ENCODE results near the gene PTTG1IP.

PTTG1IP gene

DNA sequence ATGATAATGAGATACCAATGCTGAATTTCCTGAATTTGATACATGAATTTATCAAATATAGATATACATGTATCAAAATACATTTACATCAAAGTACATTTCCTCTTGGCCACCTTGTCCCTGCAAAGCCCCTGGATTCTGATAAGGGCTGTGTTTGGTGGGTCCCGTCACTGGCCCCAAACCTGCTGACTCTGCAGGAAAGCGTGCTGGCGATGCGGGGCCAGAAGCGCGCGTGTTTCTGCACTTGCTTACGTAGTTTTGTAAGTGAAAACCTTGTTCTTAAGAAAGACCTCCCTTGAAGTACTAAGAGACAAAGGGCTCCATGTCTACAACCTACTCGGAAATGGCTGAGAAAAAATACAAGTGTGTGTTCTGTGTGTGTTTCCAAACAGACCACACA is 36.2 kb upstream of the PTTG1IP start:
- no peak for DNase-seq (ENCODE audit: low read depth, low spot score)

DNA sequence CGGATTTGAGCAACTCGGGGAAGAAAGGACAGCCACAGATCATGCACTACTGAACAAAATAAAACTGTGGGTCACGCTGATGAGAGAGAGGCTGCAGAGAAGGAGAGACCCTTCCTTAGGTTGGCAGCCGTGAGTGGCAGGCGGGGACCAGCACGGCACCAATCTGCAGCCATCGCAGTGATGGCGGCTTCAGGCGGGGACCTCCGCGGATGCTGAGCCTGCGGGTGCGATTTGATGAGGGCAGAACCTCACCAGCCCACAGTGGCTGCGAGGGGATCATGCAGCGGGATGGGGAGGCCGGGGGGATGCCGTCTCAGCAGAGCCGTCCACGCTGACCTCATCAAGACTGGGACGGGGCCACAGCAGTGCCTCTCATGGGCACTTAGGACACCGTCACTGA is 35.4 kb upstream of the PTTG1IP start:
- no peak for DNase-seq (ENCODE audit: low read depth, low spot score)

GRCh38 chr21:44907966-44908895 is 34.7 kb upstream of the PTTG1IP start:
- DNase-seq (ENCODE audit: low read depth, low spot score), result no peak

GRCh38 chr21:44907225-44907965 is 33.9 kb upstream of the PTTG1IP start:
- no peak for DNase-seq (ENCODE audit: low read depth, low spot score)

GRCh38 chr21:44905728-44906090 is 32.2 kb upstream of the PTTG1IP start:
- DNase-seq (ENCODE audit: low read depth, low spot score), result no peak

- no peak for DNase-seq (ENCODE audit: low read depth, low spot score)
Observed at GRCh38 chr21:44905016-44905727, 31.7 kb upstream of the PTTG1IP start.

DNA sequence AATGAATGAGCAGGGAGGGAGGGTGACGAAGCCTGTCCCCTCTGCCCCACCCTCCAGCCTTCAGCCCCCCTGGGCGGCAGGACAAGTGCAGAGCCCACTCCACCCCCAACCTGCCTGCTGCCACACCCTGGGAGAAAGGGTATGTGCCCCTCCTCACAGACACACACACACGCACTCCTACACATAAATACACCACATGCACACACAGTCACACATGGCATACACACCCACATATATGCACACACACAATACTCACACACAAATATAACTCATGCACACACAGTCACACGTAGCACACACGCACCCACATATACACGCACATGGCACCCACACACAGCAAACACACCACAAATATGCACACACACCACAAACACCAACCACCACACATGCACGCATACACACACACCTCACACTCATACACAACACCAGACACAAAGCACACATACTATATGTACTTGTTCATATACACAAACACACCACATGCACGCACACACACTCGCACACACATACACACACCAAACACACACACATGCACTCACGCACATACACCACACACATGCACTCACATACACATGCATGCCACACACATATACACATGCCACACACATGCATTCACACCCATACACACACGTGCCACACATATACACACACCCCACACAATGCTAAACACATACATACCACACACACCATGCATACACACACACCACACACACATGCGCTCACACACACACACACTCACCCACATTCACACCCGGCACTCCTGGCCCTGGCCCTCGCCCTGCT is 30.8 kb upstream of the PTTG1IP start:
- no peak for DNase-seq (ENCODE audit: low read depth, low spot score)

DNA sequence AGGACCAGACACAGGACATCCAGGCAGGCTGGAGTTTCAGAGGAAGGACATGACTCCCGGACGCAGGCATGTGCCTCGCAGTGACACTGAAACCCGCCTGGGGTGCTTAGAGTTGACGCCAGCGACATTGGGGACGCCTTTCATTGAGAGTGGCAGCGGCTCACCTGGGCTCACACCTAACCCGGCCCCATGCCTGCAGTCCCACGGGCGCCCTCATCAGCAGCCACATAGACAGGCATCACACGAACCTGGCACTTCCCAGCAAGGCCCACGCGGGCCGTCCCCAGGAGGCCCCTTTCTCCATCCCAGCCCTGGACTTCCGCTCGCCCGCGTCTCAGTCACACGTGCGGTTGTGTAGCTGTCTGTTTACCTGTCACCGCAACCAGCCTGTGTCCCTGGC is 30.2 kb upstream of the PTTG1IP start:
- no peak for DNase-seq (ENCODE audit: low read depth, low spot score)

DNA sequence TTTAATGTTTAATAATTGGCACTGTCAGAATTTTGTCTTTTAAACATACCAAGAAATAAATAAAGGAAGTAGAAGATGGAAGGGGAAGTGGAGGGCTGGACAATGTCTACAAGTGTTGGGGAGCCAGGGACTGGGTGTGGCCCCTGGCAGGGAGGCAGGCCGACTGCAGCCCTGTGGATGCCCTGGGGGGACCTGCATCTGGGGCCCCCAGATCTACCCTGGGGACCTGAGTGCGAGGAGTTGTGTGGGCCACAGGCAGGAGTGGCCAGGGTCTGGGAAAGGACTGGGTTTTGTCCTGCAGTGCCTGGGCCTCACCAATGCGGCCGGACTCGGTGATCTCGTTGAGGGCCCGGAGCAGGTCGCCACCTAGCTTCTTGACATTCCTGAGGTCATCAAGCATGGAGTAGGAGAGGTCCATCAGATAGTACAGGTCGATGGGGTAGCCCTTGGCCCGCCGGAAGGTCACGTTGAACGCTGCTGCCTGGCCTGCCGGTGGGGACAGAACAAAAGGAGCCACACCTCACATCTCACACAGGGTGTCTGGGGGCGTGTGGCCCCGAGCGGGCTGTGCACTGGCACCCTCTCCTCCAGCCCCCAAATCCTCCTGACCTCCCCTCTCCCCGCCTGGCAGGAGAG is 29.7 kb upstream of the PTTG1IP start:
- DNase-seq (ENCODE audit: low read depth, low spot score), result no peak

DNA sequence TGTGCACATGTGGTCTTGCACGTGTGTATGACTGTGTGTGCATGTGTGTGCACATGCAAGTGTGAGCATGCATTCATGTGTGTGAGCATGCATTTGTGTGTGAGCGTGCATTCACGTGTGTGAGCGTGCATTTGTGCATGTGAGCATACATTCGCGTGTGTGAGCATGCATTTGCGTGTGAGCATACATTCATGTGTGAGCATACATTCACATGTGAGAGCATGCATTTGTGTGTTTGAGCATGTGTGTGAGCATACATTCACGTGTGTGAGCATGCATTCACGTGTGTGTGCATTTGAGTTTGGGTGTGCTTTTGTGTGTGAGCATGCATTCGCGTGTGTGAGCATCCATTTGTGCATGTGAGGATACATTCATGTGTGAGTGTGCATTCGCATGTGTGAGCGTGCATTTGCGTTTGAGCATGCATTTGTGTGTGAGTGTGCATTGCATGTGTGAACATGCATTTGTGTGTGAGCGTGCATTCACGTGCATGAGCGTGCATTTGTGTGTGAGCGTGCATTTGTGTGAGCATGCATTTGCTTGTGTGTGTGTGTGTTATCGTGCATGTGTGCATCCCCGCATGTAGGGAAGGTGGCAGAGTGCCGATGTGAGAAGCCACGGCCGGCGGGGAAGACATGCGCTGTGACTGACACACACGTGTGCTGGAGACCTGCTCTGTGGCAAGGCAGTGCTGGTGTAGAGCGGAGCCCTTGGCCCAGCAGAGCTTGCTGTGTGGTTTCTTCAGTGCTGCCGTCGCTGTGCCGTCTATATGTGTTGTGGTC is 29.0 kb upstream of the PTTG1IP start:
- DNase-seq (ENCODE audit: low read depth, low spot score), result no peak

DNA sequence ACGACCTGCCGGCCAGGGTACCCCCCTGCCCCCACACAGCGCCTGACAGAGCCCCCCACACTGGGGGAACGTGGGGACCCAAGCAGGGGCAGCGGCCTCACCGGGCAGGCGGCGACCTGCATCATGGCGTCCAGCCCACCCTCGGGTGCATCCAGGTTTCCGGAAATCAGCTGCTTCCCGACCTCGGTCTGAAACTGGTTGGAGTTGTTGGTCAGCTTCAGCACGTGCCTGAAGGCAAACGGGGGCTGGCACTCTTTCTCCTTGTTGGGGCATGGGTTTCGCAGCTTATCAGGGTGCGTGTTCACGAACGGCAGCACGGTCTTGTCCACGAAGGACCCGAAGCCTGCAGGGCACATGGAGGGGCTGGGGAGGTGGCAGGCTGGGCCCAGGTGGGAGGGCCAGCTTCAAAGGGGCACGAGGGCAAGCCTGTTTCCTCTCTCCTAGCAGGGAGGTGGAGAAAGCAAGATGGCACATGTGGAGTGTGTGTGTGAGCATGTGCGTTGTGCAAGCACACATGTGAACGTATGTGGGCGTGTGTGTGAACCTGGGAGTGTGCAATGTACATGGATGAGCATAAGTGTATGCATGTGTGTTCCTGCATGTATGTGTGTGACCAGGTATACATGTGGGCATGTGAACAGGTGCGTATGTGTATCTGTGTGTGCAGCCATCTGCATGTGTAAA is 28.0 kb upstream of the PTTG1IP start:
- DNase-seq (ENCODE audit: low read depth, low spot score), result no peak

DNA sequence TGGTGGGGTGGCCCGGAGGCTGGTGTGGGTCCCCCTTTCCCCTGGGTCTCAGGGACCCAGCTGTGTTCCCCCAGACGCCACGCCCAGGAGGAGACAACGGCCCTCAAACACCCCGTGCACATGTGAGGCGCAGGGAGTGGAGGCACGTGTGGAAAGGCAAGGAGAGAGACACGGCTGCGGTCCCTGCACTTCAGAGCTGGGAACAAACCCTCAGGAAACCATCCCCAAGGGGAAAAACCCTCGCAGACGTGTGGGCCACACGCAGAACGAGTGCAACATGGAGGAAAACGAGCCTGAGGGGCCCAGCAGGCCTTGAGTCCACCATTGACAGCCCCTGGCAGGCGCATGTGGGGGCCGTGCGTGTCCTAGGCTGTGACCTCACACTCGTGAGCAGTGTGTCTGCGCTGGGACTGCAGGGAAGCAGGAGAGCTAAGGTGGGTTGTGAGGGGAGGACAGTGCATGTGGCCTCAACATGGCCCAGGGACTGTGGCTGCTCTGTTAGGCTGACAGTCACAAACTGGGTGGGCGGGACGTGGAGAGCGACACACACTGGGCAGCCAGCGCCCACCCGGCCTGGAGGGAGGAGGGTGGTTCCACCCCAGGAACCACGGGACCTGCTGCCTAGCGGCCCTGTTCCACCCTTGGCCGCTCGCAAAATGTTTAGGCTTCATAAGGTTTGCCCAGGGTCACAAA is 27.2 kb upstream of the PTTG1IP start:
- no peak for DNase-seq (ENCODE audit: low read depth, low spot score)

- DNase-seq (ENCODE audit: low read depth, low spot score), result no peak
Observed at GRCh38 chr21:44899768-44900558, 26.5 kb upstream of the PTTG1IP start.

GRCh38 chr21:44898851-44899767 is 25.6 kb upstream of the PTTG1IP start:
- no peak for DNase-seq (ENCODE audit: low read depth, low spot score)

DNA sequence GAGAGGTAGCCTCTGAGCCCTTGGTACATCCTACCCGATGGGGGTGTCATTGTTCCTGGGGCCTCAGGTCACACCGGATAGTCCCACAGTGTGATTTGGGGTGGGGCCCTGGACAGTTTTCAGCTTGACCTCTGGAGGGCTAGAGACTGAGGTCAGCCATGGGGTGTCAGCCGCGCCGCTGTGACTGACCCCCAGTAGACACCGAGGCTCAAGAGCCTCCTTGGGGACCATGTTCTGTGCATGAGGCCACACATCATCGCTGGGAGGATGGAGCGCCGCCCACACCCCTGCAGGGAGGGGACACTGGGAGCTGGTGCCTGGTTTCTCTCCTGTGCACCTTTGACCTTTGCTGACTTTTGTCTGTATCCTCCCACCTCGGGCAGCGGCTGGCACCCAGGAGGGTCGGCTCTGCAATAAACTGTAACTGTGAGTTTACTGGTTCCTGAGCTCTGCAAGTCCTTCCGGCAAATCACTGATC is 24.6 kb upstream of the PTTG1IP start:
- DNase-seq (ENCODE audit: low read depth, low spot score), result no peak

DNA sequence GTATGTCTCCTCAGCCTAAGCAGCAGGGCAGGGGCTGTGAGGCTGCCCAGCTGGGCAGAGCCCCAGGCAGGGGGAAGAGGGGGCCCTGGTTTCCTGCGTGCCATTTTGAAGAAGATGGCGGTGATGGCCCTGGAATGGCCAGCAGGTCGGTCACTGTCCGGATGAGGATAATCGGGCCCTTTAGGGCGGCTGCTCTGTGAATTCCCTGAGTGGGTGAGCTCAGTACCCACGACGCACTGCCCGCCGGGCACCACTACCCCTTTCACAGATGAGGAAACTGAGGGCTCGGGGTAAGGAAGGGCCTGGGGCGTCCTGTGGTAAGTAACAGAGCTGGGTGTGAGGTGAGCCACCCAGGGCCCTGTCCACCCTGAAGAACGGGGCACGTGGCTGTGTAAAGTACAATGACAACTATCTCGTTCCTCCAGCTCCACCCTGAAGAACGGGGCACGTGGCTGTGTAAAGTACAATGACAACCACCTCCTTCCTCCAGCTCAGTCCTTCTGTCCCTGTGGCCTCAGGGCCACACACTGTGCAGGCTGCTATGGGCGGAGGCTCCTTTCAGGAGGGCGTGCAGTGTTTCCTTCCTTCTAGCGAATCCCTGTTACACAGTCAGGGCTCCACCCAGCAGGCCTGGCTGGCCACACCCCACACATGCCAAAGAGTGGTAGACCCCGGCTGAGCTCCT is 24.0 kb upstream of the PTTG1IP start:
- no peak for DNase-seq (ENCODE audit: low read depth, low spot score)

Measured in astrocyte of the hippocampus (primary cell).